Suprapubic skin (tissue), 4 donors: ENCODE measurements around the gene NCBP2L. TPM values are rescaled to one million over a fixed set of nuclear protein-coding genes. Genes with fewer than 3 reads are reported as not detected.

Source experiments
- DNase-seq, 2 donors: peaks; one replicate each; pipeline ENCODE4 v3.0.0-alpha.2; 2019; ENCODE audit warnings: low spot score in 2 of 2
- H3K27ac ChIP-seq: fragments of 200-600 bp; sonication (generic); one replicate; pipeline ENCODE4 v1.5.1; 2019
- H3K27me3 ChIP-seq: fragments of 200-600 bp; sonication (generic); one replicate; pipeline ENCODE4 v1.5.1; 2019
- H3K36me3 ChIP-seq: fragments of 200-600 bp; sonication (generic); one replicate; pipeline ENCODE4 v1.5.1; 2019
- H3K4me1 ChIP-seq: fragments of 200-600 bp; sonication (generic); one replicate; pipeline ENCODE4 v1.5.1; 2019
- H3K4me3 ChIP-seq: fragments of 200-600 bp; sonication (generic); one replicate; pipeline ENCODE4 v1.5.1; 2019; ENCODE audit warnings: mild to moderate bottlenecking
- H3K9me3 ChIP-seq: fragments of 200-600 bp; sonication (generic); one replicate; pipeline ENCODE4 v1.5.1; 2019
- EP300 ChIP-seq: sonication (generic); formaldehyde crosslinking; IDR thresholded peaks from one replicate; pipeline ENCODE4 v1.6.1; 2017; ENCODE audit warnings: antibody characterized with exemption
- POLR2A ChIP-seq, 2 donors: fragments of 450-650 bp; IDR thresholded peaks; one replicate each; pipeline ENCODE4 v1.6.1; 2017; ENCODE audit warnings: antibody characterized with exemption in 2 of 2, mild to moderate bottlenecking in 2 of 2, moderate library complexity in 2 of 2
- POLR2AphosphoS5 ChIP-seq, 3 donors: sonication (generic); formaldehyde crosslinking; IDR thresholded peaks; one replicate each; pipeline ENCODE4 v1.6.1; 2017; ENCODE audit warnings: antibody characterized with exemption in 3 of 3
- WGBS: methylation state at CpG from one replicate; pipeline ENCODE4 v1.1.5; 2018; 5-methylcytosine and 5-hydroxymethylcytosine counted together
- total RNA-seq, 4 donors: library from RNA; depleted of rRNA; stranded (reverse); fragments of >200 nt; gene quantifications; one replicate each; pipeline ENCODE4 v1.1.0, GENCODE V29; 2016
- TF ChIP-seq, protein P1 (sequence below), 2 donors: fragments of 200-600 bp in 1 of 2; fragments of 450-650 bp in 1 of 2; sonication (generic) in 1 of 2; IDR thresholded peaks; one replicate each; pipeline ENCODE4 v1.5.1; 2016 to 2019; ENCODE audit warnings: antibody characterized with exemption in 2 of 2, mild to moderate bottlenecking in 1 of 2, moderate library complexity in 1 of 2

Gene NCBP2L
- total RNA-seq, 4 donors from 2014 or later = not detected

DNA sequence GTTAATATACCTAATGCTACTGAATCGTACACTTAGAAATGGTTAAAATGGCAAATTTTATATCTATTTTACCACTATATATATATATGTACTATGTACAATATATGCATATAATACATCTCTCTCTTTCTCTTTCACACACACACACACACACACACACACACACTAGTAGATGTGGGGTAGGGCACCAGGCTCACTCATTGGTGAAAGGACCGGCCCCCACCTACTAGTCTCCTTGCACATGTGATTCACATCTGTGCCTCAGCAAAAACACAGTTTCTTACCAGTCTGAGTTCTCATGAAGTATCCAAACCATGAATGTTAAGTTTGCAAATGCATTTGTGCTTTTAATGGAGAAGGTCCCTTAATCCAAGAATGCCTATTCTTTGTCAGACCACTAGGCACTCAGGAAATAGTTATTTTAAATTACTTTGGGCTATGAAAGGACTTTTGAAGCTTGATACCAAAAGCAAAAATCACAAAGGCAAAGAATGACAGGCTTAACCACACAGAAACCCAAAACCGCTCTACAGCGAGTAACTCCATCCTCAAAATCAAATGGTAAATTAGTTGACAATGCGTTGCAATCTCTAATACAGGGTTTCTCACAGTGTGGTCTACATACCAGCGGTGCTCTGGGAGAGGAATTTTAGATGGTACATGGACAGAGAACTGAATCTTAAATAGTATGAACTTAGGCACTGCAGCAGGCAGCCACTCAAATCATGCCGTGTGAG is 7.8 kb upstream of the NCBP2L start:
- Histone ChIP-seq H3K27ac (no peak overlapping the region), H3K36me3 (no peaks in the 10 kb centered on the region), H3K27me3 (no peaks in the 10 kb centered on the region), H3K9me3 (no peaks in the 10 kb centered on the region), H3K4me1 (peaks cover 10% of the 10 kb centered on the region), H3K4me3 (no peak overlapping the region)
- TF ChIP-seq, protein P1, sequence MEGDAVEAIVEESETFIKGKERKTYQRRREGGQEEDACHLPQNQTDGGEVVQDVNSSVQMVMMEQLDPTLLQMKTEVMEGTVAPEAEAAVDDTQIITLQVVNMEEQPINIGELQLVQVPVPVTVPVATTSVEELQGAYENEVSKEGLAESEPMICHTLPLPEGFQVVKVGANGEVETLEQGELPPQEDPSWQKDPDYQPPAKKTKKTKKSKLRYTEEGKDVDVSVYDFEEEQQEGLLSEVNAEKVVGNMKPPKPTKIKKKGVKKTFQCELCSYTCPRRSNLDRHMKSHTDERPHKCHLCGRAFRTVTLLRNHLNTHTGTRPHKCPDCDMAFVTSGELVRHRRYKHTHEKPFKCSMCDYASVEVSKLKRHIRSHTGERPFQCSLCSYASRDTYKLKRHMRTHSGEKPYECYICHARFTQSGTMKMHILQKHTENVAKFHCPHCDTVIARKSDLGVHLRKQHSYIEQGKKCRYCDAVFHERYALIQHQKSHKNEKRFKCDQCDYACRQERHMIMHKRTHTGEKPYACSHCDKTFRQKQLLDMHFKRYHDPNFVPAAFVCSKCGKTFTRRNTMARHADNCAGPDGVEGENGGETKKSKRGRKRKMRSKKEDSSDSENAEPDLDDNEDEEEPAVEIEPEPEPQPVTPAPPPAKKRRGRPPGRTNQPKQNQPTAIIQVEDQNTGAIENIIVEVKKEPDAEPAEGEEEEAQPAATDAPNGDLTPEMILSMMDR (IDR thresholded peaks at IDR 0.05) = no peak
- TF ChIP-seq POLR2AphosphoS5 (IDR thresholded peaks at IDR 0.05) = no peak
- TF ChIP-seq POLR2A (IDR thresholded peaks at IDR 0.05) = no peak
- no peak for TF ChIP-seq EP300
- 85% methylated on average over 7 of the region's 7 CpGs for WGBS
- DNase-seq = no peak

DNA sequence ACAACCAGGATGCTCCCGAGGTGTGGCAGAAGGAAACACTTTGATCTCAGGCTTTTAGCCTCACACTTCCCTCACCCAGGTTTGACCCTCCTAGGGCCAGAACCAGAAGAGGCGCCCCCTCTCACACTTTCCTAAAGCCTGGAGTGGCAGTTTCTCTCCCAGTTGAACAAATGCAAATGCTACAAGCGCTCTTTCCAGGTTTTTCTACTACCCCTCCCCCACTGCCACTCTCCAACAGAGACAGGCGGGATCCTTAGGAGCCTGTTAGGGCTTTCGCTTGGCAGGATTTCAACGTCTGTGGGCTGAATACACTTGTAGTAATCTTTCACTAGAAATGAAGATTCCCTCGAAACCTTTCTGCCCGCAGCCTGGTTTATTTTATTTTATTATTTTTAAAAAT is 4.3 kb upstream of the NCBP2L start:
- H3K4me3 ChIP-seq = peak overlapping the region; percentile 57
- no peak for DNase-seq

DNA sequence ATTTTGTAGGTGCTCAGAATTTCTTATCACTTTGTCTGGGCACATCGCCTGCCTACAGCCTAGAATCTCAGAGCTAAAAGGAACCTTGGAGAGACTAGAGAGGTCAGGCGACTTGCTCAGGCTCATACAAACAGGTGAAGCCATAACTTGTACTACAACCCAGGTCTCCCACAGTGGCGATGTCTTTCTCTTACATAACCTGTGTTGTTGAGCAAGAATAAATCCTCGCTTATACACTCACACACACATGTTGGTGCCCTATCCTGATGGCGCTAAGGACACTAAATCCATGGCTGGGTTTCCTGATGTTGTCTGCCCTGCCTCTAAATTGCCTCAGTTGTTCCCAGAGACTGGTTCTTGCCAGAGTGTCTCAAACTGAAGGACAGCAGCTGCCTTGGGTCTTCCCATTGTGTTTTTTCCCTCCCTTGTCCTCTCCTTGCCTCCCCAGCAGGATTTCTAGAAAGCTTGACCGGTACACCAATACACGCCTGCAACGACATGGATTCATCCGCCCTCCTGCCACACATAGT is 3.6 kb upstream of the NCBP2L start:
- TF ChIP-seq EP300 = no peak
- TF ChIP-seq POLR2AphosphoS5 (IDR thresholded peaks at IDR 0.05) = no peak
- no peak for TF ChIP-seq POLR2A (IDR thresholded peaks at IDR 0.05)
- TF ChIP-seq, protein P1 (IDR thresholded peaks at IDR 0.05) = no peak
- Histone ChIP-seq H3K36me3 (no peaks in the 10 kb centered on the region), H3K4me1 (peaks cover 12% of the 10 kb centered on the region), H3K9me3 (no peaks in the 10 kb centered on the region), H3K27ac (no peak overlapping the region), H3K27me3 (no peaks in the 10 kb centered on the region), H3K4me3 (peak overlapping the region; percentile 57)
- 55% methylated on average over 9 of the region's 9 CpGs for WGBS
- no peak for DNase-seq

More for the DNA sequence above, 4.3 kb upstream of the NCBP2L start:
- TF ChIP-seq POLR2A (IDR thresholded peaks at IDR 0.05) = no peak
- TF ChIP-seq, protein P1 (IDR thresholded peaks at IDR 0.05) = no peak
- TF ChIP-seq EP300 = no peak
- no peak for TF ChIP-seq POLR2AphosphoS5 (IDR thresholded peaks at IDR 0.05)
- Histone ChIP-seq H3K27ac (no peak overlapping the region), H3K27me3 (no peaks in the 10 kb centered on the region), H3K9me3 (no peaks in the 10 kb centered on the region), H3K4me1 (peaks cover 12% of the 10 kb centered on the region), H3K36me3 (no peaks in the 10 kb centered on the region)
- WGBS = 60% methylated on average over 8 of the region's 8 CpGs

DNA sequence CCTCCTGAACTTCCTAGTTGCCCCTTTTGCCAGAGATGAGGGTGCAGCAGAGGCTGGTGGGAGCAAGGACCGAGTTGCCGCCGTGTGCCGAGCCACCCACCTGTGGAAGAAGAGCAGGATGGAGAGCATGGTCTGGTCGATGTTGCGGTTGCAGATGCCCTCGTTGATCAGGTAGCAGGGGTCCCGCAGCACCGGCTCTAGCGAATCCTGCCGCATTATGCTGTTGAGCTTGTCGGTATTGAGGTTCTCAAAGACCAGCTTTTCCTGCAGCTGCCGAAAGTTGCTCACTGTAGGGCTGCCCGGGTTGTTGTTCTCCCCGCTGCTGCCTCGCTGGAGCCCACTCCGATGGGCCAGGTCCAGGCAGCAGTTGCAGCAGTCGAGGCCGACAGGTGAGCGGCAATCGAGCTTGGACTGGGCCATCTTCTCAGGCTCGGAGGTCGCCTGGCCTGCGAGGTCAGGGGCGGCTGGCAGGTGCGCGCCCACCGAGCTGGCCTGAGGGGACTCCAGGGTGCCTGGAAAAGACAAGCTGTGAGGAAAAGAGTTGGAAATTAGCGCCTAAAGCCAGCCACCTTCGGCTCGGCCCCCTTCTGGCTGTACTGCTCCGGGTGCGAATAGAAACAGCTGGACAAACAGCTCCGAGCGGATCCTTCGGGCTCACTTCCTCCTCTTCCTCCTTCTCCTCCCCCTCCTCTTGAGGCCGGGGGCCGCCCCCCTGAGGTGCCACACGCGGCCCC is 2.4 kb upstream of the NCBP2L start:
- Histone ChIP-seq H3K27ac (peak overlapping the region; percentile 82), H3K36me3 (no peaks in the 10 kb centered on the region), H3K27me3 (no peaks in the 10 kb centered on the region), H3K4me1 (peaks cover 12% of the 10 kb centered on the region), H3K9me3 (no peaks in the 10 kb centered on the region), H3K4me3 (peak overlapping the region; percentile 57)
- TF ChIP-seq POLR2AphosphoS5 (IDR thresholded peaks at IDR 0.05) (no peak), POLR2A (IDR thresholded peaks at IDR 0.05) (no peak), EP300 (no peak)
- TF ChIP-seq, protein P1 (IDR thresholded peaks at IDR 0.05) = no peak
- DNase-seq = no peak
- 35% methylated on average over 36 of the region's 40 CpGs for WGBS
